COLO829 (cell line): ENCODE results near the gene NFE2L2.
"Not testable (repeated sequence)": the region's sequence is repeated elsewhere in the genome, so short reads cannot be mapped to it uniquely, and the experiment has no call there.

Experiments
- DNase-seq: peaks from one replicate; pipeline ENCODE4 v3.0.0; 2012; ENCODE audit warnings: low spot score

Gene NFE2L2

DNA sequence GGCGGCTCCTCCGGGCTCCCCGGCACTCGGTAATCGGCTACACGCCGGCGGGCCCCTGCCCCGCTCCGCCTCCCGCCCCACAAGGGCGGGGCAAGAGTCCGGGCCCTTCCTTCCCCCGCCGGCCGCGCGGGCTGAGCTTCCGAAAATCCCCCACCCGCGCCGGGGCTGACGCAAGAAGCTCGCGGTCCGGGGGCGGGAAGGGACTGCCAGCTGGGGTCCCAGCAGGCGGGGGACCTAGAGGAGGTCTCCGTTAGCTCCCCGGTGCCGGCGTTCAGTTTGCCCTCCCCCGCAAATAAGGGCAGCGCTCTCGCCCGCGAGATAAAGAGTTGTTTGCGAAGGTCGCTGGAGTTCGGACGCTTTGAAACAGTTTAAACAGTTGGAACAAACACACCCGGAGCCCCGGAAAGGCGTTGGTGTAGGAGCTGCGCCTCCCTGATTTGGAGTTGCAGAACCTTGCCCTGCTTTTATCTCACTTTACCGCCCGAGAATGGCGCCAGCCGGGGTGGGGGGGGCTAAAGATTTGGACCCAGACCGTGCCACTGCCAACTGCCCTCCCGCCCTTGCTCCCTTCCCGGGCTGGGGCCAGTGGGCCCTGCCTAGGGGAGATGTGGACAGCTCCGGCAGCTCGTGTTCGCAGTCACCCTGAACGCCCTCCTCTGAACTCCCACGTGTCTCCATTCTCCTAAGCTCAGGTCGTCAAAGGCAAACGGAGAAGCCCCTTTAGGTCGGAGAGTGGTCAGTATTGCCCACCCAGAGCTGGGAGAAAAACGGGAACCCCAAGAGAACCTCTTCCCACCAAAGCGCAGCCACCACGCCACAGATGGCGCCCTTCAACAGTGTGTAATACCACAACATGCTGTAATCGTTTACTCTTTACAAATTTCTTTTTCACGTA, at the start of gene NFE2L2:
TSS of gene NFE2L2 (minus strand) at position 35 of the 895 bp plus-strand sequence. CDS start 151 bp downstream, outside the sequence.
- DNase-seq: peak; percentile 85

DNA sequence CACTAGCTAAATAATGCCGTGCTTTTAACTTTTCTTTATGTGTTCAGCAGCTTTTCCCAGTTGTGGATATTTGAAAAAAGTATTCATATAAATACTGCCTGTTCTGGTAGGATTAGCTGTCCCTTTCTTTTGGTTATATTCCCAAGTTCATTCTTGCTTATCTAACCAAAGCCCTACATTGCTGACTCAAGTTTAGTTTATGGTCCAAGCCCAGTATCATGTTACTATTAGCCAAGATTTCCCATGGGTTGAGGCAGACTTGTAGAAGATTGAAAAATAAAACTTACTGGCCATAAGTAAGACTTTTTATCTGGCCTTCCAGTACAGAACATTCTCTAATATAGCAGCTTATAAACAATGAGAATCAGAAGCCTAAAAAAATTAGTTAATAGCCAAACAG, 49.7 kb upstream of the NFE2L2 start:
- no peak for DNase-seq

DNA sequence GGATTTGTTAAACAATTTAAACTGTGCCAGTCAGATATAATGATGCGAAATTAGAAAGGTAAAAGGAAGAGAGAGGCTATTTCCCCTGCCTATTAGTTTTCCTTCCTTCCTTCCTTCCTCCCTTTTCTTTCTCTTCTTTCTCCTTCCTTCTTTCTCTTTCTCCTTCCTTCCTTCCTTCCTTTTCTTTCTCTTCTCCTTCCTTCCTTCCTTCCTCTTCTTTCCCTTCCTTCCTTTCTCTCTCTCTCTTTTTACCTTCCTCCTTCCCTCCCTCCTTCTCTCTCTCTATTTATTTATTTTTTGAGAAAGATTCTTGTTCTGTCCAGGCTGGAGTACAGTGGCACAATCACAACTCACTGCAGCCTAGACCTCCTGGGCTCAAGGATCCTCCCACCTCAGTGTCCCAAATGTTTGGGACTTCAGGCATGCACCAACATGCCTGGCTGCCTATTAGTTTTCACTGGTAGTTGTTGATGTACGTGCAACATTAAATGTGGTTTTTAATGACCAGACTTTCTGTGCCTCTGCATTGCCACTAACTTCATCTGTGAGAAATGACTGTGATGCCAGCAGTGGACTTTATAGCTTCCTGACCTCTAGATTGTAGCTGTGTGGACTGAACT, 48.7 kb upstream of the NFE2L2 start:
- DNase-seq: no peak

DNA sequence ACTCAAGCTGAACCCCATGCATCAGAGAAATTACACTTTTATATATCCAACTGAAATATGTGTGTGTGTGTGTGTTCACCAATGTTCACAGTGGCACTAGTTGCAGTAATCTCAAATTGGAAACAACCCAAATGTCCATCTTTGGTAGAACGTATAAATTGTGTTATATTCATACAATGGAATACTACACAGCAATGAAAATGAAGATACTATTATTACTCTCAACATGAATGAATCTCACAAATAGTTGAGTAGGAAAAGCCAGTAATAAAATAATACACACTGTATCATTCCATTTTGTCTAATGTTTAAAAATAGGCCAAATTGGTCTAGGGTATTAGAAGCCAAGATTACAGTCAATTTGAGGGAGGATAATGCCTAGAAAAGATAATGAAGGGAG, 48.0 kb upstream of the NFE2L2 start:
- no peak for DNase-seq

DNA sequence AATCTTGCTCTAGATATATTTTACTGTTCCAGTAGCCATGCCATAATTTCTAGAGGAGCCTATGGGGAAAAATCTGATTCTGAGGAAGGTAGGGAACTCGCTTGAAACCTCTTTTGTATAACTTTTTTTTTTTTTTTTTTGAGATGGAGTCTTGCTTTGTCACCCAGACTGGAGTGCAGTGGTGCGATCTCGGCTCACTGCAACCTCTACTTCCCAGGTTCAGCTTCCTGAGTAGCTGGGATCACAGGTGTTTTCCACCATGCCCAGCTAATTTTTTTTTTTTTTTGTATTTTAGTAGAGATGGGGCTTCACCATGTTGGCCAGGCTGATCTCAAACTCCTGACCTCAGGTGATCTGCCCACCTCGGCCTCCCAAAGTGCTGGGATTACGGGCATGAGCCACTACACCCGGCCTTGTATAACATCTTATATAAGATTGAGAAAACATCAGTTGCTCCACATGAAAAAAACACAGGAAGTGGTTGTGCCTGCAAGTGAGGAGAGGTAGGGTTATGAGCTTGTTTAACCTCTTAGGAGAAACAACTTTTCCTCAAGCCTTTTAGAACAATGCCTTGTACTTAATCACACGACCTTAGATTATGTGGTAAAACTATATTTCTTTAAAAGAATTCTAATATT, 45.3 kb upstream of the NFE2L2 start:
- not testable (repeated sequence) for DNase-seq

DNA sequence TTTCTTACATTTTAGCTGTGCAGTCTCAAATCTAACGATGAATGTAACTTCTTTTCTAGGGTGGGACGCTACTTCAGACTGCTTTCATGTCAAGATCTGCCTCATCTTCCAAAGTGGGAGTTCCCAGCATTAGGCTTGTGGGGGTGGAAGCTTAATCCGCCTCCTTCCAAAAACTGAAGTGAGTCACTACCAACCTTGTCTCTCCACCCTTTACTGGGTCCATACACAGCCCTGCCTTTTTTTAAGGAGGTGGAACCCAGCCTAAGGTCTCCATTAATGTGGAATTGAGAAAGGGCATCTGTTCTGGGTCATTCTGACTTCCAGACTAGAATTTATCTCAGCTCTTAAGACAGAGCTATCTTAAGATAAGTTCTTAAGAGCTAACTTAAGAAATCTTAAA, 42.0 kb upstream of the NFE2L2 start:
- no peak for DNase-seq

DNA sequence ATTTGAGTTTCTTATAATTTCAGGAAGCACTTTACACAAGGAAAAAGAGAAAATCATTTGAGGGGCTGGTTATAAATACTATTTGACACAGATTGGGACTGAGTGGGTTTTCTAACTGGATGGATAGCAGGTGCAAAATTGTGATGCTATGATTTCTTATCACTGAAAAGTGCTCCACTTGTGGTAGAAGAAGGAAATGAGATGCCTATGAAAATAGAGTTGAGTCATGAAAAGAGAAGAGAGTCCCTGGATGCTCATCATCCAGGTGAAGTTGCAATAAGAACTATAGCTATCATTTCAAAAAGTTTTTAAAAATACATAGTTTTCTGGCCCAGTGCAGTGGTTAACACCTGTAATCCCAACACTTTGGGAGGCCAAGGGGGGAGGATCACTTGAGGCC, 39.4 kb upstream of the NFE2L2 start:
- no peak for DNase-seq

DNA sequence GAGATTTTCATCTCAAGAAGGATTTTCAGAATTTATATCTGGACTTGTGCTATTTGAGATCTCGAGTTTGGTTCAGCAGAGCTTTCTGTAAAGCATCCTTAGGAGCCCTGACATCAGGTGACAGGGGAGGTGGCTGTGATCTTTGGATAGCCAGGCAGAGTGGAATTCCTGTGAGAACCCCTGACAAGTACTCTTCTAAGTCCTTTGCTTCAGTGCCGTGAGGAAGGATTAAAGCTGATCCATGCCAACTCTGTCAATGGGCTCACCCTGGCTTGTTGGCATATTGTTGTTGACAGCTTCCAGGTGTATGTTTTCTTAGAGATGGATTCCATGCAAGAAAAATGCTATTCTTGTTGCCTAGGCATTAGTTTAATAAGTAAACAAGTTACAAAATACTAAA, 38.0 kb upstream of the NFE2L2 start:
- no peak for DNase-seq

DNA sequence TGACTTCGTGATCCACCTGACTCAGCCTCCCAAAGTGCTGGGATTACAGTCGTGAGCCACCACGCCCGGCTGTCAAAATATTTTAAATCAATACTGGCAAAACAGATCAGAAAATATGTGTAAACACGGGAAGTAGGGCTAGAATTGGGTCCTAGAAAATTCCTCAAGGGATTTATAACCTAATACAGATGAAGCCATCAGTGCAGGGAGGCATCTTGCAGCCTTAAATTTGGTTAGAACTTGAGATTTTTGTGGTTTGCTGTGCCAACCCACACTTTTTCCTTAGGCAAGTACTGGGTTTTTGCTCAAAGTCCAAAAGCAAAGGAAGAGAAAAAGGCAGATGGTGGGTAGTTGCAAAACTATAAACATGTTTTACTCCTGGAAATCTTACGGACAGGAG, 33.7 kb upstream of the NFE2L2 start:
- DNase-seq: no peak

DNA sequence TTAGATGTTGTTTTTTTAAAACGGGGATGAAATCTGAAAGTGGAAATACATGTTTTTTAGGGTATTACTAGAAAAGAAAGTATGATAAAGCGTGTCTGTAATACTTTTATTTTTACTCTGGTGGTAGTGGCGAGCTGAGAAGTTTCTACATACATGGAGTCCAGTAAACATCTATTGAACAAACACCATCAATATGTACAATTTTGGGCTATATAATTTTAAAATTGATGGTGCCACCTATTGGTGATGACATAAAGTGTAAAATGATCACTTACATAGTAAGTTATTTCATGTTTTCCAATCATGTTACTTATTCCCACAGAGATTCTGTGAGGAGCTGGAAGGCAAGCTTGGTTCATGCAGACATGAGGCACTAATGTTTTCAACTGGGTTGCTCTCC, 31.5 kb upstream of the NFE2L2 start:
- peak; percentile 62 for DNase-seq

DNA sequence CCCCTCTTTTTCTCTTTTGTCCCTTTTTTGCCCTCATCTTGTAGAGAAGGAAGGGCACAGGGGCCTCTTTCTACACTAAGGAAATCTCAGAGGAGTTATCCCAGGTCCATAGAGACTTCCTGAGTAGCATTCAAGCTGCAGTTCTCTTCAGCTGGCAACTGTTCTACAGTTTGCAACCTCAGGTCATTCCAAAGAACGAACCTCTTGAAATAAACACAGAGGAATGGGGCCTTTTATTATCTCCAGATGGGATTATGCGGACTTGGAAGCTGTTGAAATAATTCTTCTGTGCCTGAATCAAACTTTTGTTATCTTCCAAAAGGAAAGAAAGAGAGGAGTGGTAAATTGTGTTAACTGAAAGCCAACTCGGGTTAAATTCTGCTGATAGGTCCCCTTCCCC, 31.0 kb upstream of the NFE2L2 start:
- DNase-seq: peak; percentile 40

DNA sequence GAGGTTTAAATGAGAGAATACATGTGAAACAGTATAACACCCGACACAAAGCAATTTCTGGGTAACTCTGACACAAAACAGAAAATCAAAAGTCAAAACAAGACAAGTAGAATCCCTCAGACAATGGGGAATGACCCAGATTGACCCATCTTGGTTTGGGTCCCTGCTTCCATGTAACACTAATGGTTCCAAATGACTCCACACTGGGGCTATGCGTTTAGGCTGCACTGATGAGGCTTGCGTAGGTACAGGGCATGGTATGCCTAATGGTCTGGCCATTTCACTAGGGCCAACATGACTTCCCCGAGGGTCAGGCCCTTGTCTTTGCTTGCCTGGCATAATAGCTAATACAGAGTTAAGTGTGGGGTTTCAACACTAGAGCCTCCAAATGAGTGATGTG, 27.2 kb upstream of the NFE2L2 start:
- no peak for DNase-seq

DNA sequence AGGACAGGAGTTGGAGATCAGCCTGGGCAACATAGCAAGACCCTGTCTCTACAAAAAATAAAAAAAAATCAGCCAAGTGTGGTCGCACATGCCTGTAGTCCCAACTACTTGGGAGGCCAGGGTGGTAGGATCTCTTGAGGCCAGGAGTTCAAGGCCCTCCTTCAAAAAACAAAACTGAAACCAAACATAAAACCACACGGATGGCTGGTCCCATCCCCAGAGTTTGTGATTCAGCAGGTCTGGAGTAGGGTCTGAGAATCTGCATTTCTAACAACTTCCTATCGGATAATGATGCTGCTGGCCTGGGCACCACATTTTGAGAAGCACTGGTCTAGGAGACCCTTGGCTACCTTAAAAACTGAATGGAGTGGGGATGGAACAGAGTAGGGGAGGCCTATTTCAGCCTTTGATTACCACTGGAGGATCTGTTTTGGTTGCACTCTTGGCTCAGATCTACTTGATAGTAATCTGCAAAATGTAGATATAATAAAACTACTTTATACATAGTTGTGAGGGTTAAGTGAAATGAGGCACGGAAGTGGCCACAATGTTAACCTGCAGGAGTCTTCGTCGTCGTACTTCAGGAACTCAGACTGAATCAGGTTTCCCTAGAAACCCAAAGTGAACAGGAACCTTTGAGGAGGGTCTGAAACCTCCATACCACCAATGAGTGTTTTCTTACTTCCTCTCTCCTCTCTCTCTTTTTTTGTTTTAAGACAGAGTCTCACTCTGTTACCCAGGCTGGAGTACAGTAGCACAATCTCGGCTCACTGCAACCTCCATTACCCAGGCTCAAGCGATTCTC, 25.5 kb upstream of the NFE2L2 start:
- no peak for DNase-seq

DNA sequence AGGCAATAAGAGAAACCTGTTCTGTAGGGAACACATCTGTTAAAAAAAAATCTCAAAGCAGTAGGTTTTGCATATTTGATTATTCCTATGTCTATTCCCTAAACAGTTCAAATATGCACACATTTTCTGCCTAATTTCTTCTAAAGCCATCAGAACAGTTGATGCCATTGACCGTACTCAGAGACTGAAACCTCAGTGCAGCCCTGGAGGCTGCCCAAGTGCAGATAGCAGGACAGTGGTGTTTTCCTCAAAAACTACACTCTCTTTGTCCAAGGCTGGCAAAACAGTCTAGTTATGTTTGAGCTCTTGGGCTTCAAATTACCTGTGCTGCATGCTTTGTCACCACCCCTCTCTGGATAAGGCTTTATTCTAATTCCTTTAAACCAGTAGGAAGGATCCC, 23.3 kb upstream of the NFE2L2 start:
- DNase-seq: no peak

DNA sequence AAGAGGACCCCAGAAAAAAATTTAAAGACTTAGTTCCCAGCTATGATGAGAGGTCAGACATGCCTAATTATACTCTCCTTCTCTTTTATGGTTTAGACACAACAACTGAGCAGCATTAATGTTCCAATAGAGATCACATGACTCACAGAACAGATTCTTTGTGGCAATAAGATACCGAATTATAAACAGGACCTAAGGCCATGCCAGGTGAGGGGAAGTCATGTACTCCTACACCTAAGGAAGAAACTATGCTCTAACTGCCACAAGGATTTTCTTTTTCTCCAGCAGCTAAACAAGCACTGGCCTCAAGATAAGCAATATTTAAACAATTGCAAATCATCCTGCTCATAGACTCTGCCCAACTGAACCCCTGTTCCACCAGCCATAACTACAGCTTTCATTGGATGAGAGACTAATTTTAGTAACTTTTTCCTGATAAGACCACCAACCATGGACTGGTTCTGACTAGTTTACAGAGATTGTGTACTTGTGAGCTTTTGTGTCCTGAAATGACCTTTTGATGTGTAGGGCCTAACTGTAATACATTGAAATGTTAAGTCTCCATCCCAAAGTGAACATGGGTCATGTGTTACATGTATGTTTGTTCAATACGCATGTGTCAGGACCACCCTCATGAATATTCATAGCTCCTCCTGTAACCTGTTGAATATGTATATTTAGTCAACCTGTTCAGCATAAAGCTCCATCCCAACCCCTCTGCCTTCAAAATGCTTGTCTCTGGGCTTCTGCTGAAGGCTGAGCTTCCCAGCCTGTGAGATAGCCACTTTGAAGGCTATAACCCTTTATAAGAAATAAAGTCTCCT, 21.6 kb upstream of the NFE2L2 start:
- DNase-seq: no peak

DNA sequence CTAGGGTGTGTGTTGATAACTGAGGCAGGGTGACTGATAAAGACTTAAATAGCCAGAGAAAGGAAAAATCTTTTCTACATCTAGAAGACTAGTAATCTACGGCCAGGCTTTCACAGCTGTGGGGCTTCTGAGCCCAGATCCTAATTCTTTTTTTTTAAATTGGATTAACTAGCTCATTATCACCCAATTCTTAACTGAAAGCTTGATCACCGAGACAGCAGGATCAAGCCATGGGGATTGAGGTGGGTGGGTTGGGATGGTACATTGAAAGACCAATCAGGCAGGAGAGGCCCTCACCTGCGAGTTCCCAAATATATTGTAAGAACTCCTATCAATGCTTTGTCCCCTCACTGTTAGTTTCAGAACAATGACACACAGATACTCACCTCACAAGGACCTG, 20.0 kb upstream of the NFE2L2 start:
- no peak for DNase-seq

DNA sequence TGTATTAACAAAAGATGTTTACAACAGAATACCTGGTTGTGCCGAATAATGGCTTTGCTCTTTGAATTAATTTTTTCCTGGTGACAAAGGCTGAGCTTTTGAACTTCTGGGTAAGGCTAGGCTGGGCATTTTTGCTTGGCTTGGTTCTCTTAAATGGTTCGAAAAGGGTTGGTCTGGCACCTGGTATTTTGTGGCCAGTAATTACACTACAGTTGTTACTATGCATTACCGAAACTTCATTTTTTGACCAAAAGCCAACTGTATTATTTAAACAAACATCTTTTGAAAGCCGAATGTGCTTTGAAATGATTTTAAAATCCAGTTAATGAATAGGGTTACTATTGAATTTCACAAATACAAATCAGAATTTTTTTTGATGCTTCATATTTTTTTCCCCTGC, 19.4 kb upstream of the NFE2L2 start:
- DNase-seq: no peak

DNA sequence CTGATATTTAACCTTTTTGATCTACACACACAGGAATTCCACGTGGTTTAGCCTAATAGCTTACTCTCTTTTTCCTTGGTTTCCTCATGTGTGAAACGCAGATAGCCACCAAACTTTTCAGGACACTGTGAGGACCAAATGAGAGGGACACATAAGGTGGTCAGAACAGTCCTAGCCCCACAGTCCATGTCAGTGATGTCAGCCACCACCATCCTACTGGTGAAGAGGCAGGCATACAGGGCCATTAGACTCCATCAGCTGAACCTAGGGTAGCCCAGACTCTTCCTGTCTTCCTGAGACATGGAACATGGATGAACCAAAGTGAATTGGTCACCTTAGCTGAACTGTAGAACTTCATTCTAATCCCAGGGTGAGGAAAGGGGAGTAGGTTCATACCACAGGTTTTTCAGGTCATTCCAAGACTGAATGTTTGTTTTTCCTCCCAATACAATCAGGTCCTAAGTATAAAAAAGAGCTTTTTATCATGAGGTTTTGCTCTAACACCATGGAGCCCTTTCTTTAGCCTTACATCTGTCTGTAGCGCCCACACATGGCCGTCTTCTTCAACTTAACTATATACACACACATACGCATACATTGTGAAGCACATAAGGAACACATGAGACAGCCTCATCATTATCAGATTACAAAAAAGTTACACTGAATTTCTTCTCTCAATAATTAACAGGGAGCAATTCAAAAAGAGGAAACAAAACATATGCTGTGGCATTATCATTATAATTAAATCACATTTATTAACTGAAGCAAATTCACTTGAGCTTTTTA, 18.5 kb upstream of the NFE2L2 start:
- DNase-seq: no peak

DNA sequence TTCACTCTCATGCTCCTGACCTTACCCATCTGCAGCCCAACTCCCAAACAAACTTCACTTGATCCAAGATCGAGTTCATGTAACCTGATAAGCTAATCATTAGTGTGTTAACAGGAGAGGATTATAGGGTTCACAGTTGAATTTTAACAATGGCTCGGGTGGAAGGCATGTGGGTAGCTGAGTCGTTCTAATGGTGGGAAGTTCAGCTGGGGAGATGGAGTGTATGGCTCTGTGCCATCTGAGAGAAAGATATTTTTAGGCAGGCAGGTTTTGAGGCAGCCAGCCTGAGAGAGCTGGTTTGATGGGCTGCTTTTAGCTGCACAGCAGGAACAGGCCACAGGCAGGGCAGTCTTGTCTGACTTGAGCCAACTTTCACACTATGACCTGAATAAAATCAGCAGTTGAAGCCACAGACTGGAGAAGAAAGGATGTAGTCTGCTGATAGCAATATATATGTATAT, 17.7 kb upstream of the NFE2L2 start:
- no peak for DNase-seq

DNA sequence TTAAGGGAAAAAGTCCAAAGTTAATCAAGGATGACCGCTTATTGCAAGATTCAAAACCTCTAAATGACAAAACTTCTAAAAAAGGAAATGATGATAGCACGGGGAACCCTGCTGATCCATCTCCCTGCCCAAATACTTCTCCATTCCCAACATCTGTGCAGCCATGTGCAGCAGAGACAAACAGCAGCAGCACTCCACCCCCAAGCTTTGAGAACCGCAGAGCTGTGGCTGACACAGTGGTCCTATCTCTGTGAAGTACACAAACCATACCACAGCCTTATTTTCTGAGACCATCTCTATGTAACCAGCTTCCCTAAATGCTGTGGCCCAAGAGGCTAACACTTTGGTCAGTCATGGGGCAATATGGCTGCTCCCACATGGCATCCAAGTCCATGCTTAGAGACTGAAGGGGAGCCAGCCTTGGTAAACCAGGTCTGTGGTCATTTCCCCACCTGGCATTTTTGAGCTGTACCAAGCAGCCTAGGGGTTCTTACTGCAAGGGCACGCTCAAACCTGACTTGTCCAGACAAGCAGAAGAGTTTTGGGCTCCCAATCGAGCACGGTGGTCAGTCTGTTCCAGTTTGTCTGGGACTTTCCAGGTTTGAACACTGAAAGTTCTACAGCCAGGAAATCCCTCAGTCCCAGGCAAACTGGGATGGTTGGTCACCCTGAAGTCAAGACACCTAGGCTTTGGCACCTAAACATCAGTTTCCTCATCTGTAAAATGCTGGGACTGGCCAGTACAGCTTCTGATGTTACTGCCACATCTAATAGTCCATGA, 17.1 kb upstream of the NFE2L2 start:
- DNase-seq: no peak
